ENCODE results near the gene GMPPA.

GMPPA gene

GRCh38 chr2:219538956-219539788, 40.5 kb downstream of the GMPPA start:
- peaks cover 10% of the 10 kb centered on the region for H3K36me3 Mint-ChIP-seq (ENCODE audit: low read depth)
- H3K4me1 Mint-ChIP-seq (ENCODE audit: low read depth): peaks cover 9% of the 10 kb centered on the region
- no peak overlapping the region for H3K4me3 Mint-ChIP-seq
- peaks cover under 1% of the 10 kb centered on the region for H3K27me3 Mint-ChIP-seq (ENCODE audit: low read depth)
- H3K27ac Mint-ChIP-seq: no peak overlapping the region
- H3K9me3 Mint-ChIP-seq: no peaks in the 10 kb centered on the region

- Mint-ChIP-seq H3K4me1 (ENCODE audit: low read depth) (peaks cover 11% of the 10 kb centered on the region), H3K4me3 (peak overlapping the region; percentile 25), H3K9me3 (no peaks in the 10 kb centered on the region), H3K27me3 (ENCODE audit: low read depth) (peaks cover 10% of the 10 kb centered on the region), H3K27ac (no peak overlapping the region), H3K36me3 (ENCODE audit: low read depth) (peaks cover 10% of the 10 kb centered on the region)
These were observed 41.4 kb downstream of the GMPPA start for GRCh38 chr2:219539926-219540678.

- H3K9me3 Mint-ChIP-seq: no peaks in the 10 kb centered on the region
- peaks cover 11% of the 10 kb centered on the region for H3K4me1 Mint-ChIP-seq (ENCODE audit: low read depth)
- H3K4me3 Mint-ChIP-seq: peak overlapping the region; percentile 88
- H3K27ac Mint-ChIP-seq: no peak overlapping the region
- H3K27me3 Mint-ChIP-seq (ENCODE audit: low read depth): peaks cover 15% of the 10 kb centered on the region
- H3K36me3 Mint-ChIP-seq (ENCODE audit: low read depth): peaks cover 10% of the 10 kb centered on the region
These were observed 42.3 kb downstream of the GMPPA start for GRCh38 chr2:219540784-219541504.

GRCh38 chr2:219541611-219542180, 43.0 kb downstream of the GMPPA start:
- peaks cover 20% of the 10 kb centered on the region for H3K27me3 Mint-ChIP-seq (ENCODE audit: low read depth)
- H3K27ac Mint-ChIP-seq: no peak overlapping the region
- peak overlapping the region; percentile 88 for H3K4me3 Mint-ChIP-seq
- peaks cover 11% of the 10 kb centered on the region for H3K4me1 Mint-ChIP-seq (ENCODE audit: low read depth)
- no peaks in the 10 kb centered on the region for H3K9me3 Mint-ChIP-seq
- peaks cover 10% of the 10 kb centered on the region for H3K36me3 Mint-ChIP-seq (ENCODE audit: low read depth)

GRCh38 chr2:219542931-219543595, 44.4 kb downstream of the GMPPA start:
- Mint-ChIP-seq H3K36me3 (ENCODE audit: low read depth) (peaks cover 10% of the 10 kb centered on the region), H3K4me3 (peak overlapping the region; percentile 88), H3K4me1 (ENCODE audit: low read depth) (peaks cover 11% of the 10 kb centered on the region), H3K9me3 (no peaks in the 10 kb centered on the region), H3K27ac (peak overlapping the region; percentile 87), H3K27me3 (ENCODE audit: low read depth) (peaks cover 20% of the 10 kb centered on the region)

- H3K36me3 Mint-ChIP-seq (ENCODE audit: low read depth): peaks cover 8% of the 10 kb centered on the region
- H3K27ac Mint-ChIP-seq: peak within 1 kb of the TSS; percentile 87
- peaks cover 25% of the 10 kb centered on the region for H3K27me3 Mint-ChIP-seq (ENCODE audit: low read depth)
- H3K4me1 Mint-ChIP-seq (ENCODE audit: low read depth): peaks cover 11% of the 10 kb centered on the region
- peak within 1 kb of the TSS; percentile 88 for H3K4me3 Mint-ChIP-seq
- H3K9me3 Mint-ChIP-seq: no peaks in the 10 kb centered on the region
These were observed 45.1 kb downstream of the GMPPA start, which contains the start of the genes CHPF and TMEM198 for GRCh38 chr2:219543596-219544358. CHPF (minus strand) TSS chr2:219543809; CDS start chr2:219543538, 271 bp downstream. TMEM198 (plus strand) TSS chr2:219544028; CDS start chr2:219544728, 700 bp downstream.

GRCh38 chr2:219544567-219544966, 45.9 kb downstream of the GMPPA start:
- peaks cover 8% of the 10 kb centered on the region for H3K36me3 Mint-ChIP-seq (ENCODE audit: low read depth)
- peaks cover 11% of the 10 kb centered on the region for H3K4me1 Mint-ChIP-seq (ENCODE audit: low read depth)
- peak overlapping the region; percentile 74 for H3K4me3 Mint-ChIP-seq
- H3K27me3 Mint-ChIP-seq (ENCODE audit: low read depth): peaks cover 25% of the 10 kb centered on the region
- peak overlapping the region; percentile 70 for H3K27ac Mint-ChIP-seq
- no peaks in the 10 kb centered on the region for H3K9me3 Mint-ChIP-seq

- Mint-ChIP-seq H3K27me3 (ENCODE audit: low read depth) (peaks cover 26% of the 10 kb centered on the region), H3K27ac (no peak overlapping the region), H3K4me3 (no peak overlapping the region), H3K9me3 (no peaks in the 10 kb centered on the region), H3K36me3 (ENCODE audit: low read depth) (peaks cover 8% of the 10 kb centered on the region), H3K4me1 (ENCODE audit: low read depth) (peaks cover 11% of the 10 kb centered on the region)
These were observed 46.7 kb downstream of the GMPPA start for GRCh38 chr2:219545295-219545942.

- Mint-ChIP-seq H3K4me3 (no peak overlapping the region), H3K9me3 (no peaks in the 10 kb centered on the region), H3K36me3 (ENCODE audit: low read depth) (peaks cover 5% of the 10 kb centered on the region), H3K27ac (no peak overlapping the region), H3K27me3 (ENCODE audit: low read depth) (peaks cover 31% of the 10 kb centered on the region), H3K4me1 (ENCODE audit: low read depth) (peaks cover 13% of the 10 kb centered on the region)
These were observed 47.3 kb downstream of the GMPPA start for GRCh38 chr2:219545943-219546352.

GRCh38 chr2:219547621-219548020, 48.9 kb downstream of the GMPPA start:
- H3K27ac Mint-ChIP-seq: no peak overlapping the region
- no peak overlapping the region for H3K4me3 Mint-ChIP-seq
- peaks cover 11% of the 10 kb centered on the region for H3K4me1 Mint-ChIP-seq (ENCODE audit: low read depth)
- no peaks in the 10 kb centered on the region for H3K9me3 Mint-ChIP-seq
- peaks cover 39% of the 10 kb centered on the region for H3K27me3 Mint-ChIP-seq (ENCODE audit: low read depth)
- H3K36me3 Mint-ChIP-seq (ENCODE audit: low read depth): no peaks in the 10 kb centered on the region

- peaks cover 8% of the 10 kb centered on the region for H3K4me1 Mint-ChIP-seq (ENCODE audit: low read depth)
- H3K36me3 Mint-ChIP-seq (ENCODE audit: low read depth): no peaks in the 10 kb centered on the region
- H3K27me3 Mint-ChIP-seq (ENCODE audit: low read depth): peaks cover 48% of the 10 kb centered on the region
- H3K9me3 Mint-ChIP-seq: no peaks in the 10 kb centered on the region
- no peak overlapping the region for H3K4me3 Mint-ChIP-seq
- no peak overlapping the region for H3K27ac Mint-ChIP-seq
These were observed 50.3 kb downstream of the GMPPA start for GRCh38 chr2:219548990-219549389.

GRCh38 chr2:219549619-219550018, 50.9 kb downstream of the GMPPA start:
- H3K27ac Mint-ChIP-seq: no peak overlapping the region
- no peaks in the 10 kb centered on the region for H3K9me3 Mint-ChIP-seq
- H3K4me3 Mint-ChIP-seq: no peak overlapping the region
- H3K4me1 Mint-ChIP-seq (ENCODE audit: low read depth): peaks cover 6% of the 10 kb centered on the region
- H3K36me3 Mint-ChIP-seq (ENCODE audit: low read depth): no peaks in the 10 kb centered on the region
- H3K27me3 Mint-ChIP-seq (ENCODE audit: low read depth): peaks cover 46% of the 10 kb centered on the region
